GM23248 (cell line): ENCODE data around the gene RIMKLA. TPM values are rescaled to one million over a fixed set of nuclear protein-coding genes. Genes with fewer than 3 reads are reported as not detected.

Experiments
- DNase-seq: peaks from one replicate; pipeline ENCODE4 v3.0.0-alpha.2; 2015
- H2AFZ ChIP-seq: fragments of 200-600 bp; sonication (generic); 2 replicates; pipeline ENCODE4 v1.6.1; 2016; ENCODE audit warnings: antibody characterized with exemption
- H3F3A ChIP-seq: fragments of 200-600 bp; sonication (generic); 2 replicates; pipeline ENCODE4 v1.6.1; 2016; ENCODE audit warnings: mild to moderate bottlenecking, antibody characterized with exemption, mixed run types; ENCODE audit not compliant: insufficient read depth
- H3K27ac ChIP-seq: fragments of 200-600 bp; sonication (generic); 2 replicates; pipeline ENCODE4 v1.5.1; 2016; ENCODE audit warnings: mild to moderate bottlenecking
- H3K27me3 ChIP-seq: fragments of 200-600 bp; sonication (generic); replicated peaks from 2 replicates; pipeline ENCODE4 v1.6.1; 2016; ENCODE audit warnings: mild to moderate bottlenecking; ENCODE audit not compliant: insufficient read depth
- H3K36me3 ChIP-seq: fragments of 200-600 bp; sonication (generic); 2 replicates; pipeline ENCODE4 v1.6.1; 2016; ENCODE audit warnings: low read depth, mild to moderate bottlenecking
- H3K4me1 ChIP-seq: fragments of 200-600 bp; sonication (generic); 2 replicates; pipeline ENCODE4 v1.6.1; 2016; ENCODE audit warnings: mild to moderate bottlenecking; ENCODE audit not compliant: insufficient read depth
- H3K4me2 ChIP-seq: fragments of 200-600 bp; sonication (generic); one replicate; pipeline ENCODE4 v1.6.1; 2016; ENCODE audit warnings: mild to moderate bottlenecking; ENCODE audit not compliant: unreplicated experiment
- H3K4me3 ChIP-seq: fragments of 200-600 bp; sonication (generic); 2 replicates; pipeline ENCODE4 v1.5.1; 2016; ENCODE audit warnings: mild to moderate bottlenecking
- H3K79me2 ChIP-seq: fragments of 200-600 bp; sonication (generic); 2 replicates; pipeline ENCODE4 v1.6.1; 2016; ENCODE audit warnings: mild to moderate bottlenecking; ENCODE audit not compliant: insufficient read depth
- H3K9ac ChIP-seq: fragments of 200-600 bp; sonication (generic); 2 replicates; pipeline ENCODE4 v1.6.1; 2016; ENCODE audit warnings: mild to moderate bottlenecking
- H3K9me2 ChIP-seq: fragments of 200-600 bp; sonication (generic); 2 replicates; pipeline ENCODE4 v1.6.1; 2016; ENCODE audit warnings: mixed run types, mild to moderate bottlenecking, moderate library complexity; ENCODE audit not compliant: insufficient read depth
- H3K9me3 ChIP-seq: fragments of 200-600 bp; sonication (generic); one replicate; pipeline ENCODE4 v1.6.1; 2017; ENCODE audit warnings: low read depth
- H4K20me1 ChIP-seq: fragments of 200-600 bp; sonication (generic); 2 replicates; pipeline ENCODE4 v1.6.0; 2016; ENCODE audit not compliant: insufficient read depth
- EZH2 ChIP-seq: fragments of 200-600 bp; sonication (generic); IDR thresholded peaks from 2 replicates; pipeline ENCODE4 v1.6.1; 2018; ENCODE audit warnings: antibody characterized with exemption, mild to moderate bottlenecking; ENCODE audit not compliant: insufficient read depth, poor library complexity, severe bottlenecking
- EZH2phosphoT487 ChIP-seq: fragments of 200-600 bp; sonication (generic); IDR thresholded peaks from 2 replicates; pipeline ENCODE4 v1.6.1; 2018; ENCODE audit warnings: antibody characterized with exemption, moderate library complexity, mild to moderate bottlenecking, low read depth; ENCODE audit not compliant: insufficient read depth
- WGBS, 2 experiments: methylation state at CpG; one replicate each; pipeline ENCODE4 v1.1.6; 2015 to 2017; ENCODE audit warnings: low lambda C conversion rate in 2 of 2, low coverage in 1 of 2; ENCODE audit errors: missing lambda C conversion rate in 2 of 2; 5-methylcytosine and 5-hydroxymethylcytosine counted together
- in situ Hi-C: fragments of 300-500 bp; cut with MboI; formaldehyde crosslinking; loops from 2 replicates; pipeline ENCODE4 v1.15.0; 2020
- polyA plus RNA-seq: library from polyadenylated mRNA; unstranded; fragments of >200 nt; fragmentation: Nextera tagmentation; extraction: Ambion mirVana; gene quantifications from 2 replicates; pipeline ENCODE4 v1.2.1, GENCODE V29; 2016
- total RNA-seq: library from RNA; depleted of rRNA; stranded (reverse); fragments of >200 nt; shearing (Covaris generic); gene quantifications from 2 replicates; pipeline ENCODE4 v1.2.3, GENCODE V29; 2014

RIMKLA gene
- total and polyA plus RNA-seq, 2 experiments from 2014 or later = 0.03 to 0.22 TPM

- no peak for TF ChIP-seq EZH2phosphoT487
- TF ChIP-seq EZH2 = peak; percentile 93
- Histone ChIP-seq H3K4me3 (peak overlapping the region; percentile 55), H3K27ac (no peak overlapping the region), H3K4me1 (no peaks in the 10 kb centered on the region), H3K27me3 (peaks cover 26% of the 10 kb centered on the region), H3K79me2 (no peaks in the 10 kb centered on the region), H3F3A (no peaks in the 10 kb centered on the region), H3K36me3 (no peaks in the 10 kb centered on the region), H3K9me3 (no peaks in the 10 kb centered on the region), H3K9ac (no peak overlapping the region), H2AFZ (0 out of 2 replicates have a peak overlapping the region, but pooled peaks have one; percentile 39), H3K9me2 (no peaks in the 10 kb centered on the region), H3K4me2 (no peak overlapping the region), H4K20me1 (no peaks in the 10 kb centered on the region)
- WGBS, 2 experiments = 8% methylated on average over 8 of the region's 8 CpGs
- in situ Hi-C loops = no loop called here
- DNase-seq = no peak
Measured at GRCh38 chr1:42381280-42381673, 685 bp downstream of the RIMKLA start.

GRCh38 chr1:42385283-42385682 lies 4.7 kb downstream of the RIMKLA start:
- Histone ChIP-seq H3K27ac (no peak overlapping the region), H3F3A (no peaks in the 10 kb centered on the region), H4K20me1 (no peaks in the 10 kb centered on the region), H3K4me3 (no peak overlapping the region), H2AFZ (no peak overlapping the region), H3K27me3 (peaks cover 26% of the 10 kb centered on the region), H3K9me3 (no peaks in the 10 kb centered on the region), H3K9ac (no peak overlapping the region), H3K4me2 (no peak overlapping the region), H3K9me2 (no peaks in the 10 kb centered on the region), H3K36me3 (no peaks in the 10 kb centered on the region), H3K79me2 (no peaks in the 10 kb centered on the region), H3K4me1 (no peaks in the 10 kb centered on the region)
- DNase-seq = peak; percentile 33
- no peak for TF ChIP-seq EZH2phosphoT487
- no peak for TF ChIP-seq EZH2
- in situ Hi-C loops = no loop called here
- 13 to 50% methylated on average over 1 of the region's 1 CpG for WGBS, 2 experiments

DNA sequence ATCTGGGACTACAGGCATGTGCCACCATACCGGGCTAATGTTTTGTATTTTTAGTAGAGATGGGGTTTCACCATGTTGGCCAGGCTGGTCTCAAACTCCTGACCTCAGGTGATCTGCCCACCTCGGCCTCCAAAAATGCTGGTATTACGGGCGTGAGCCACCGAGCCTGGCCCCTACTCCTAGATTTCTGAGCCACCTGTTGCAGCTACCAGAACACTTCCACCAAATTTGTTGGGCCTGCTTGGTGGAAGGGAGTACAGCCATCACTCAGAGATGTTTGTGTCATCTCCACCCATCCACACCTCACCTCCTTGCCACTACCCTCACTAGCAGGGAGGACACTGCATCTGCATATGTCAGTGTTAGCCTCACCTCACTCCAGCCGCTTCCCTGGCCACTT lies 5.5 kb downstream of the RIMKLA start:
- Histone ChIP-seq H3F3A (no peaks in the 10 kb centered on the region), H3K27ac (no peak overlapping the region), H3K9me3 (no peaks in the 10 kb centered on the region), H2AFZ (no peak overlapping the region), H3K4me3 (no peak overlapping the region), H4K20me1 (no peaks in the 10 kb centered on the region), H3K27me3 (peaks cover 32% of the 10 kb centered on the region), H3K9ac (no peak overlapping the region), H3K36me3 (no peaks in the 10 kb centered on the region), H3K79me2 (no peaks in the 10 kb centered on the region), H3K9me2 (no peaks in the 10 kb centered on the region), H3K4me2 (no peak overlapping the region), H3K4me1 (no peaks in the 10 kb centered on the region)
- 67% methylated on average over 6 of the region's 6 CpGs for WGBS, 2 experiments
- in situ Hi-C loops = no loop called here
- no peak for TF ChIP-seq EZH2phosphoT487
- no peak for TF ChIP-seq EZH2
- no peak for DNase-seq

DNA sequence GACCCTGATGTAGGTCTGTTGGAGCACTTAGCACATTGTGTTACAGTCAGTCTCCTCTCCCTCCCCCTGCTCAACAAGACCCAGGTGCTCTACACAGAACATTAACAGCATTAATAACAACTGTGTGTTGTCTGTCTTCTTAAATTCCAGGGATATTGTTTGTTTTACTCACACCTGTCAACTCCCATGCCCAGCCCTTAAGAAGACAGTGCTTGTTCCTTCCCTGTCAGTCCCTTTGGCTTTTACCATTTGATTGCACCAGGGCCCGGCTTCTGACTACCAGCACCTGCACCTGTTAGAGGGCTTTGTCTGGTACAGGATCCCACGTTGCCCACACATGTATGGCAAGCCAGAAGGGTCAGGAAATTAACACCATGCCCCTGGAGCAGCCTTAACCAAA lies 11.7 kb downstream of the RIMKLA start:
- H3K4me1 ChIP-seq = no peaks in the 10 kb centered on the region
- in situ Hi-C loops = no loop called here
- no peaks in the 10 kb centered on the region for H3F3A ChIP-seq
- H3K4me3 ChIP-seq = no peak overlapping the region
- H3K9ac ChIP-seq = no peak overlapping the region
- H2AFZ ChIP-seq = no peak overlapping the region
- no peak overlapping the region for H3K27ac ChIP-seq
- no peaks in the 10 kb centered on the region for H3K9me3 ChIP-seq
- no peak for TF ChIP-seq EZH2
- no peak for TF ChIP-seq EZH2phosphoT487
- no peaks in the 10 kb centered on the region for H3K79me2 ChIP-seq
- no peak for DNase-seq
- H4K20me1 ChIP-seq = no peaks in the 10 kb centered on the region
- 12 to 15% methylated on average over 2 of the region's 2 CpGs for WGBS, 2 experiments
- no peaks in the 10 kb centered on the region for H3K9me2 ChIP-seq
- no peaks in the 10 kb centered on the region for H3K36me3 ChIP-seq
- no peak overlapping the region for H3K4me2 ChIP-seq
- H3K27me3 ChIP-seq = peaks cover 7% of the 10 kb centered on the region
